ENCODE data around the gene KPNA5. TPM values are rescaled to one million over a fixed set of nuclear protein-coding genes. Genes with fewer than 3 reads are reported as not detected.

KPNA5 gene
- total and polyA plus RNA-seq, 2 of the 8 experiments (the other 6 are each of a cell fraction or from before 2014, with no cell fraction given) = 2.0 to 9.7 TPM

DNA sequence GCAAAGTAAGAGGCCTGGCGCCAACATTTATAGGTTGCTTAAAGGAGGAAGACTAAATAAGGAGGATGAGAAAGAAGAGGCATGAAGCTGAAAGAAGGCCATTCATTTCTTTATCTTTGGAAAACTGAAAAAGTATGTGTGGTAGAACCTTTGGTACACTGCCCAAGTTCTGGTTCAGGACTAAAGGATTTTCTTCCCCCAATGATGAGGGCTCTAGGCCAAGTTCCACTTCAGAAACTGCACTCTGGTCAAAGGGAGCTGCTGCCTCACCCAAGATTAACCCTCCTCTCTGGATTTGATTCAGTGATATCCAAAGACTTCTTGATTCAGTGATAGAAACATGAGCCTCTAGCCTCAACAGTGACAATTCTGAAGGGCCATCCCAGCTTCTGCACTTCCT, 5.0 kb upstream of the KPNA5 start:
- no peak overlapping the region for H3K9ac ChIP-seq (replicated peaks in 1 of 4; ENCODE audit: extremely low read depth in 1 of 4, low read depth in 3 of 4, low read length in 3 of 4)
- H2AK5ac ChIP-seq (ENCODE audit: low read depth, low read length) = no peak overlapping the region
- no peak overlapping the region for H2BK12ac ChIP-seq (ENCODE audit: low read depth, low read length)
- no peak overlapping the region for H2BK20ac ChIP-seq (ENCODE audit: low read length)
- no peak overlapping the region for H4K8ac ChIP-seq (ENCODE audit: extremely low read depth, insufficient read depth, low read length)
- no peak overlapping the region for H3K27ac ChIP-seq (ENCODE audit: low read depth, low read length)
- H3K79me1 ChIP-seq (ENCODE audit: low read depth, low read length) = no peaks in the 10 kb centered on the region
- no peaks in the 10 kb centered on the region for H3K79me2 ChIP-seq (ENCODE audit: control insufficient read depth in 1 of 2, insufficient read depth in 2 of 2, low read length in 2 of 2)
- H3K36me3 ChIP-seq (ENCODE audit: control insufficient read depth in 2 of 4, insufficient read depth in 4 of 4, low read length in 3 of 4) = no peaks in the 10 kb centered on the region
- H2AFZ ChIP-seq (ENCODE audit: low read length) = no peak overlapping the region
- no peaks in the 10 kb centered on the region for H3K9me3 ChIP-seq (ENCODE audit: insufficient read depth in 2 of 2, low read depth in 1 of 2, low read length in 1 of 2)
- ChIA-PET POLR2A (ENCODE audit: partially characterized antibody) (no interaction called here), CTCF (ENCODE audit: partially characterized antibody) (no interaction called here)
- no peak overlapping the region for H3K4me2 ChIP-seq (ENCODE audit: insufficient read depth in 1 of 2, low read depth in 2 of 2, low read length in 2 of 2)
- no peak overlapping the region for H3K23ac ChIP-seq (ENCODE audit: insufficient read length)
- no peak overlapping the region for H4K91ac ChIP-seq (replicated peaks; ENCODE audit: insufficient read length, low read length)
- H2BK15ac ChIP-seq (ENCODE audit: low read length) = no peak overlapping the region
- H4K5ac ChIP-seq (ENCODE audit: insufficient read length, low read depth, low read length) = no peak overlapping the region
- no peak overlapping the region for H2BK5ac ChIP-seq (ENCODE audit: low read depth, low read length)
- H3K56ac ChIP-seq (replicated peaks; ENCODE audit: insufficient read length, low read depth, low read length) = no peak overlapping the region
- no peaks in the 10 kb centered on the region for H4K20me1 ChIP-seq (replicated peaks in 1 of 2; ENCODE audit: control insufficient read depth in 1 of 2, insufficient read depth in 2 of 2, low read length in 2 of 2)
- FAIRE-seq (no peak), DNase-seq (ENCODE audit: low read depth in 1 of 2, low spot score in 2 of 2) (no peak)
- H3K14ac ChIP-seq (ENCODE audit: insufficient read length) = no peak overlapping the region
- peaks cover 2% of the 10 kb centered on the region; the same call in 1 of the 2 replicates for H3K23me2 ChIP-seq (ENCODE audit: low read depth, low read length)
- H3K4me1 ChIP-seq (replicated peaks in 1 of 4; ENCODE audit: control insufficient read depth in 3 of 4, insufficient read depth in 4 of 4, low read length in 3 of 4) = no peaks in the 10 kb centered on the region
- WGBS, 2 experiments (ENCODE audit: extremely low coverage in 1 of 2, insufficient coverage in 1 of 2, insufficient read length in 1 of 2, insufficient replicate concordance in 2 of 2, low coverage in 1 of 2, low lambda C conversion rate in 2 of 2, missing lambda C conversion rate in 1 of 2) = 80% methylated on average over 1 of the region's 1 CpG; no CpG with 5 or more reads in 1 of the 2 experiments
- H3K27me3 ChIP-seq (replicated peaks in 1 of 4; ENCODE audit: control insufficient read depth in 3 of 4, extremely low read depth in 1 of 4, insufficient read depth in 3 of 4, low read length in 3 of 4) = no peaks in the 10 kb centered on the region
- H3K4ac ChIP-seq (replicated peaks; ENCODE audit: insufficient read length, low read depth, low read length) = no peak overlapping the region
- H3K18ac ChIP-seq (ENCODE audit: extremely low read depth, low read length) = no peak overlapping the region
- no peak overlapping the region for H3K4me3 ChIP-seq (ENCODE audit: extremely low read depth in 1 of 4, insufficient read depth in 2 of 4, low read depth in 3 of 4, low read length in 4 of 4)
- no peak overlapping the region for H2BK120ac ChIP-seq (replicated peaks; ENCODE audit: low read depth, low read length)
- TF ChIP-seq YY1 (IDR thresholded peaks at IDR 0.05; ENCODE audit: low read depth, low read length) (no peak), CHD1 (IDR thresholded peaks at IDR 0.05; ENCODE audit: low read depth, low read length) (no peak), SAP30 (IDR thresholded peaks at IDR 0.05; ENCODE audit: insufficient read depth, insufficient replicate concordance, low read length) (no peak), CEBPB (IDR thresholded peaks at IDR 0.05; ENCODE audit: low read depth, low read length) (no peak), HDAC6 (IDR thresholded peaks at IDR 0.05; ENCODE audit: low read depth, low read length) (no peak), CREB1 (IDR thresholded peaks at IDR 0.05) (no peak), SRF (IDR thresholded peaks at IDR 0.05; ENCODE audit: low read depth, low read length) (no peak), GABPA (IDR thresholded peaks at IDR 0.05; ENCODE audit: borderline replicate concordance, insufficient read depth, low read length) (no peak), RAD21 (IDR thresholded peaks at IDR 0.05 in 1 of 2, conservative IDR thresholded peaks at IDR 0.05 in 1 of 2; ENCODE audit: low read depth in 2 of 2, low read length in 2 of 2) (no peak), ZNF274 (IDR thresholded peaks at IDR 0.05; ENCODE audit: borderline replicate concordance, extremely low read depth, low read length) (no peak), BACH1 (IDR thresholded peaks at IDR 0.05; ENCODE audit: low read length) (no peak)
- TF ChIP-seq, protein P1, sequence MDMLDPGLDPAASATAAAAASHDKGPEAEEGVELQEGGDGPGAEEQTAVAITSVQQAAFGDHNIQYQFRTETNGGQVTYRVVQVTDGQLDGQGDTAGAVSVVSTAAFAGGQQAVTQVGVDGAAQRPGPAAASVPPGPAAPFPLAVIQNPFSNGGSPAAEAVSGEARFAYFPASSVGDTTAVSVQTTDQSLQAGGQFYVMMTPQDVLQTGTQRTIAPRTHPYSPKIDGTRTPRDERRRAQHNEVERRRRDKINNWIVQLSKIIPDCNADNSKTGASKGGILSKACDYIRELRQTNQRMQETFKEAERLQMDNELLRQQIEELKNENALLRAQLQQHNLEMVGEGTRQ (IDR thresholded peaks at IDR 0.05; ENCODE audit: low read length) = no peak
